Aorta (tissue), 5 donors: Measurements from ENCODE around the gene SH3RF3. TPM values are rescaled to one million over a fixed set of nuclear protein-coding genes. Genes with fewer than 3 reads are reported as not detected.

Experiments
- ATAC-seq: fragments of 200-7000 bp; cut with Tn5 transposase; one replicate; pipeline ENCODE4 v1.9.1; 2022; ENCODE audit warnings: moderate library complexity; ENCODE audit not compliant: low FRiP score
- DNase-seq, 2 donors: peaks; one replicate each; pipeline ENCODE4 v3.0.0-alpha.2; 2020
- H3K27ac ChIP-seq, 2 donors: one replicate each; pipeline ENCODE4 v1.5.1; 2013; ENCODE audit warnings: low read length in 2 of 2, mild to moderate bottlenecking in 2 of 2, moderate library complexity in 2 of 2, control low read depth in 1 of 2, inconsistent platforms in 1 of 2, low read depth in 1 of 2
- H3K27me3 ChIP-seq, 2 donors: one replicate each; pipeline ENCODE4 v1.6.1; 2013; ENCODE audit warnings: control low read depth in 1 of 2, low read length in 1 of 2, mild to moderate bottlenecking in 1 of 2, moderate library complexity in 1 of 2; ENCODE audit not compliant: insufficient read depth in 2 of 2, control insufficient read depth in 1 of 2
- H3K36me3 ChIP-seq, 2 donors: one replicate each; pipeline ENCODE4 v1.6.1; 2013; ENCODE audit warnings: control low read depth in 1 of 2, low read length in 1 of 2, mild to moderate bottlenecking in 1 of 2; ENCODE audit not compliant: insufficient read depth in 2 of 2, control insufficient read depth in 1 of 2
- H3K4me1 ChIP-seq, 2 donors: one replicate each; pipeline ENCODE4 v1.6.1; 2013; ENCODE audit warnings: low read length in 2 of 2, control low read depth in 1 of 2, mild to moderate bottlenecking in 1 of 2, moderate library complexity in 1 of 2; ENCODE audit not compliant: insufficient read depth in 2 of 2, control insufficient read depth in 1 of 2
- H3K4me3 ChIP-seq, 2 donors: one replicate each; pipeline ENCODE4 v1.5.1; 2013; ENCODE audit warnings: low read length in 2 of 2, control low read depth in 1 of 2, mild to moderate bottlenecking in 1 of 2
- H3K9me3 ChIP-seq: one replicate; pipeline ENCODE4 v1.6.1; 2013; ENCODE audit warnings: mild to moderate bottlenecking, low read length; ENCODE audit not compliant: control insufficient read depth
- WGBS, 2 donors: extraction: QIAGEN DNeasy Blood & Tissue Kit; methylation state at CpG; one replicate each; pipeline ENCODE4 v1.1.7; 2013; 5-methylcytosine and 5-hydroxymethylcytosine counted together
- intact Hi-C, 2 donors: fragments of 100-400 bp; cut with DNase I; formaldehyde crosslinking; loops; one replicate each; pipeline versions ENCODE4 v1.14.2 to v1.15.0; 2022
- polyA plus RNA-seq, 2 donors: library from polyadenylated mRNA; stranded (reverse); fragments of 200-250 nt; gene quantifications; one replicate each; pipeline ENCODE4 v1.2.3, GENCODE V29; 2013
- total RNA-seq, 2 donors: library from RNA; stranded (reverse); fragmentation: NEBNext Ultra II Directional; extraction: Animal tissue kit (Norgen Biotek cat#: 25700); gene quantifications; one replicate each; pipeline ENCODE4 v1.2.1, GENCODE V29; 2021
- donor health status: healthy with polysubstance abuse.
- donor health status: Bipolar disorder and iron deficiency.
- donor health status: DM: no; HTN: no; CAD: no.
- donor health status: DM: no; HTN: no; CAD: no.
- donor health status: DM: yes; HTN: yes; CAD: no.

The SH3RF3 gene
- total and polyA plus RNA-seq, 4 donors = 3.1 to 24.4 (median 18.0) TPM

DNA sequence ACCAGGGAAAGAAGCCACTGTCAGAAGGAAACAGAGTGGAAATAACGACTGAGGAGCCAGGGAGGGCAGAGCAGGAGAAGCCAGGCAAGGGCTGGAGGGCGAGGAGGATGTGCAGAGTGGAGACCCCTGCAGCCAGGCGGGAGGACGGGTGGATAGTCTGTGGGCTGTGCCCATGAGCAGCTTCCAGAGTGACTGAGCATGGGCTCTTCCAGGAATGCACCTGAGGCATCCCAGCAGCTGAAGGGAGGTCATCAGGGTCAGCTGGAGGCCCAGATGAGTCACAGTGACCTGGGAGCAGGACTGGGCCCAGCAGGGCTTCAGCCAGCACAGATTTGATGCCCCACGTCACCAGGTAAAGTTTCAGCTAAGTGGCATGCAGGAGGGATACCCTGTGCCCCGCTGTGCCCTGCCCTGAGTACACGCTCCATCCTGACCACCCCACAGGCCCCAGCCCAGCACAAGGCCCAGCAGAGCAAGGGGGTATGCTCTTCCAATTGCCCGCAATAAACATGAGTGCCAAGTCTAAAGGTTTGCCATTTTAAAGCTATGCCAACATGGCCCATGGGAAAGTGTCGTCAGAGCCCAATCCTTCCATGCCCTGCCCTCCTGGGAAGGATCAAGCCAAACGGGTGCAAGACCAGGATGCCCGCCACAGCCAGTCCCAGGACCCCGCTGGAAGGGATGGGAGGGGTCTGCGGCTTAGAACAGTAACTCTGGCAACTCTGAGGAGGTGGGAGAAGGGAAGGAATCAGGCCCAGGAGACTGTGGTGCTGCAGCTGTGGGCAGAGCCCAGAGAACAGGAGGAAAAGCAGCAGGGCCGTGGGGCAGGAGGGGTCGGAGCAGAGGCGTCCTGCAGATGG is 399.1 kb downstream of the SH3RF3 start:
- Histone ChIP-seq H3K27me3 (no peaks in the 10 kb centered on the region), H3K4me1 (no peaks in the 10 kb centered on the region), H3K27ac (no peak overlapping the region), H3K4me3 (no peak overlapping the region), H3K36me3 (no peaks in the 10 kb centered on the region), H3K9me3 (no peaks in the 10 kb centered on the region)
- intact Hi-C loops = no loop called here
- 92 to 94% methylated on average over 16 of the region's 16 CpGs for WGBS, 2 donors
- ATAC-seq = no peak
- DNase-seq = no peak

DNA sequence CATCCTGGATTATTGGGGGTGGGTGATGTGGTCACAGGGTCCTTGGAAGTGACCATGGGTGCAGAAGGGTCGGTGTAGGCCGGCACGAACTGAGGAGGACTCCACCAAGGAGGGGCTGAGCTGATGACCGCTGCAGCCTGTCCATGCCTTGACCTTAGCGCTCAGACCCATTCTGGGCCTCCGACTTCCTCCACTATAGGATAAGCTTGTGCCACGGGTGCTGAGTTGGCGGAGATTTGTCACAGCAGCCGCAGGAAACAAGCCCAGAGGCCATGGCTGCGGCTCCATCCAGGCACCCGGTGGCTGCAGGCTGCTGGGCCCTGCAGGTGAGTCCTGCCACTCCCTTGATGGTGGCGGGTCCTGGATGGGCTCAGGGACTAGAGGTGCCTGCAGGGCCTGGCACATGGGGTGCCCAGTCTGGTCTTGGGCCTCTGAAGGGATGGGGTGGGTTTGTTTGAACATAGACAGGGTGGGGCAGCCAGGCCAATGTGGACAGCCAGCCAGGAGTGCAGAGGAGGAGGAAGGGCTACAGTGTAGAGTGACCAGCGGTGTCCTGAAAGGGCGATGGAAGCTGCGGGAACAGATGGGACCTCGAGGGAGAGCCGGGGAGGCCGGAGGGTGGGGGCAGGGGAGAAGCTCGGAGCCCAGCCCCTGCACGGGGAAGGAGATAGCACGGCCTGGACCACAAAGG is 400.0 kb downstream of the SH3RF3 start:
- no peaks in the 10 kb centered on the region for H3K9me3 ChIP-seq
- H3K4me3 ChIP-seq = no peak overlapping the region
- 92 to 96% methylated on average over 21 of the region's 21 CpGs for WGBS, 2 donors
- ATAC-seq (no peak), DNase-seq (no peak)
- no peaks in the 10 kb centered on the region for H3K27me3 ChIP-seq
- intact Hi-C loops = no loop called here
- H3K27ac ChIP-seq = no peak overlapping the region
- H3K4me1 ChIP-seq = no peaks in the 10 kb centered on the region
- no peaks in the 10 kb centered on the region for H3K36me3 ChIP-seq

DNA sequence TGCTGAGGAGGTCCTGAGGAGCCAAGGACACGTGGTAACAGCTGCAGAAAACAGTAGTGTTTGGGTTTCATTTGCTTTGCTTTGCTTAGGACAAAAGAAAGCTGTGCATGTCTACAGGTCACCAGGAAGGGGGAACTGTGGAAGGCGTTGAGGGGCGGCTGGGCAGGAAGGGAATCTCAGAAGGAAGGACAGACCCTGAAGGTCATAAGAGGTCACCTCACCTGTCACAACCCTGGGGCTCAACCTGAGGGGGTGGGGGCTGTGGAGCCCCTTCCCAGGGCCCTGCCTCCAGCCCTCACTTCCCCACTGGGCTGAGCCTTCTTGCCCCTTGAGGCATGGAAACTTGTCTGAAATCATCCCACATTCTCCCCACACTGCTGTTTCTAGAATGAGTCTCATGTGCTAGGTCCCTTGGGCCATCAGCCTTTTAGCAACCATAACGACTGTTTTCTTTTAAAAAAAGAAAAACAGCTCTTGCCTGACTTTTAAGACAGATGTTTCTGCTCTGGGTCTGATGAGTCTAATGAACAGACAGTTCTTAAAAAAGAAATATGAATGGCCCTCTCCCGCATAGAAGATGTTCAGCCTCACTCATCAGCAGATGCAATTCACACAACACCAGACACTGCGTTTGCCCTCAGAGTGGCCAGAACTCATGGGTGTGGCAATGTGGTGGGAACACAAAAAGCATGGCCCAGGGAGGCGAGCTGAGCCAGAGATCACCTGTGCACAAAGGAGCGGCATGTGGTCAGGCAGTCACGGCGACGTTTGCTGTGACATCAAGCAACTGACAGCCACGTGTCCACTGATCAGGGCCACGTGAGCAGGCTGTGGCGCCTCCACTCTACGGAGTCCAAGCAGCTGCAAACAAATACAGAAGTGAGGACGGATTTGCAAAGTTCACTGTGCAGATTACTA is 400.8 kb downstream of the SH3RF3 start:
- no peak for ATAC-seq
- Histone ChIP-seq H3K4me3 (no peak overlapping the region), H3K4me1 (no peaks in the 10 kb centered on the region), H3K36me3 (no peaks in the 10 kb centered on the region), H3K27me3 (no peaks in the 10 kb centered on the region), H3K27ac (no peak overlapping the region), H3K9me3 (no peaks in the 10 kb centered on the region)
- 93% methylated on average over 16 of the region's 16 CpGs for WGBS, 2 donors
- no peak for DNase-seq
- intact Hi-C loops = no loop called here

DNA sequence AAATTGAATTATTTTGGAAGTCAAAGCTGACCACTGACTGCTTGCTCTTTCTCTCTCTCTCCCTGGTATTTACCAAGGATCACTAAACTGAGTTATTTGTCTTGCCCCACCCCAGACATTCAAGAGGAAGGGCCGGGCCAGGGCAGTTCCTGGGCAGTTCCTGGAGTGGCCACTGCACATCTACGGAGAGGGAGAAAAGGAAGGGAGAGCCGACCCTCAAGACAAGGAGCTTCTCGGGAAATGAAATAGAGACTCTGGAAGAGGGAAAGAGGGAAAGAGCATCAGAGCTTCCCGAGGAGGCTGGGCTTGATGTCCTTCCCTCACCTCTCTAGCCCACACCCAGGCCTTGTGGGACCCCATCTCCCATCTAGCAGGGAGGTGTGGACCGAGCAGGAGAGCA is 401.7 kb downstream of the SH3RF3 start:
- intact Hi-C loops = no loop called here
- Histone ChIP-seq H3K4me3 (no peak overlapping the region), H3K36me3 (no peaks in the 10 kb centered on the region), H3K9me3 (no peaks in the 10 kb centered on the region), H3K4me1 (no peaks in the 10 kb centered on the region), H3K27me3 (no peaks in the 10 kb centered on the region), H3K27ac (no peak overlapping the region)
- DNase-seq (no peak), ATAC-seq (no peak)
- 82 to 85% methylated on average over 6 of the region's 6 CpGs for WGBS, 2 donors

DNA sequence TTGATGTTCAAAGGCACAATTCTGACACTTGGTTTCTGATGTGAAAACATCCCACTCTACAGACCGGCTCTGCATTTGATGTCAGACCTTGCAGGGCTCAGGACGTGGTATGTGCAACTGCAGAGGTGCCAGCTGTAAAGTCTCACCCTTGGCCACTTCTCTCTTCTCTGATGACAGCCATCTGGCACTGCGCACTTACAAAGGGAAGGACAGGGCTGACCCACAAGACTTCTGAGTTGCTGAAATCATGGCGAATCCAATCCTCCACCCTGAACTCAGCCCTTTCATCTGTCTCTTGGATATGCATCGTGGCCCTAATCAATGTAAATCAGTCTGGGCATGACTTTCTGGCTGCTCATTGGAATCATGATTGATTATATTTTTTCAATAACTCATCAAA is 402.2 kb downstream of the SH3RF3 start:
- intact Hi-C loops = no loop called here
- H3K4me3 ChIP-seq = no peak overlapping the region
- H3K36me3 ChIP-seq = no peaks in the 10 kb centered on the region
- no peak overlapping the region for H3K27ac ChIP-seq
- 85 to 92% methylated on average over 5 of the region's 5 CpGs for WGBS, 2 donors
- no peak for ATAC-seq
- H3K9me3 ChIP-seq = no peaks in the 10 kb centered on the region
- DNase-seq = no peak
- H3K27me3 ChIP-seq = no peaks in the 10 kb centered on the region
- no peaks in the 10 kb centered on the region for H3K4me1 ChIP-seq

DNA sequence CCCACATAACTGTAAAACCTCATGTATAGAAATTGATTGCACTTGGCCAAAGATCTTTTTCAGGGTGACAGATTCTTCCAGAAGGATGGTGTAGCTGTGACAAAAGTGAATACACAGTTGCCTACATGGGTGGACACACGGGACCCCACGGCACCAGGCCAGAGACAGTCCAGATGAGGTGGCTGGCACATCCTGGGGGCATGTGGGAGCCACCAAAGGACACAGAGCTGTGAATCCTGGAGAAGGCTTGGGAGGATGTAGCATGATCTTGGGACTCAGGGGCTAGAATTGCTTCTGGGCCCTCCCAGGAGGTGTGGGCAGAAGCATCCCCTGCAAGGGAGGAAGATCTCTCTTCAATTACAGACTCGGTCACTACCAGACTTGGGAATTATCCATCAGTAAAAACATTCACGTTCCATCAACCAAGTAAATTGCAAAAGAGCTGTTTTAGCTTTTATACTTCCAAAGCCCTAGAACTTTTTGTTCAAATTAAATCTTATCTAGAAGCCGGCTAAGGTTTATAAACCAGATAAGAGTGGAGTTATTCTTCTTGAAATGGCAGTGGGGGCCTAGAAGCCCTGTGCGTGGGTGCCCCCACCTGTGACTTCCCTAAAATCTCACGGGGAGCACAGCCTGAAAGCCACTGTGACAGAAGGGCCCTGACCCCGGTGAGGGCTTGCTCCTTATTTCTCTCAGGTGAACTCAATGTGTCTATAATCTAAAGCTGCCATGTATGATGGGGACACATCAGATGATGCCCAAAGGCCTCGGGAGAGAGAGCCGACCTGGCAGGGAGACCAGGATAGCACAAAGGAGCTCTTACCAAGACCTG is 403.1 kb downstream of the SH3RF3 start:
- H3K9me3 ChIP-seq = no peaks in the 10 kb centered on the region
- no peaks in the 10 kb centered on the region for H3K4me1 ChIP-seq
- H3K36me3 ChIP-seq = no peaks in the 10 kb centered on the region
- DNase-seq = no peak
- intact Hi-C loops = no loop called here
- H3K27me3 ChIP-seq = no peaks in the 10 kb centered on the region
- no peak overlapping the region for H3K27ac ChIP-seq
- H3K4me3 ChIP-seq = no peak overlapping the region
- 85 to 90% methylated on average over 10 of the region's 10 CpGs for WGBS, 2 donors
- no peak for ATAC-seq

DNA sequence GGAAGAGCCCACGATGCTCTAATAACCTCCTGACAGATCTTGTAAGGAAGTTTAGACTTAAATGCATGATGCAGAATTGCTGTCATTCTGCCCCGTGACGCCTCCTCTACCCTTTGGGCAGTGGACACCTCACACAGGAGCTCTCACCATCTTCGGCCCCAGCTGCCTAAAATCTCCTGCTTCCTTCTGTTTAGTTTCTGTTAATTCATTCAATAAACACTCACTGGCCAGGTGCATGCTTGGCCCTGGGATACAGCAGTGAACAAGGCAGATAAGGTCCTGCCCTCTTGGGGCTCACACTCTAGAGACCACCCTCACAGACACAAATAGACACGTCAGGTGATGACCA is 403.7 kb downstream of the SH3RF3 start:
- Histone ChIP-seq H3K36me3 (no peaks in the 10 kb centered on the region), H3K4me3 (no peak overlapping the region), H3K4me1 (no peaks in the 10 kb centered on the region), H3K9me3 (no peaks in the 10 kb centered on the region), H3K27me3 (no peaks in the 10 kb centered on the region), H3K27ac (no peak overlapping the region)
- intact Hi-C loops = no loop called here
- DNase-seq (no peak), ATAC-seq (no peak)
- 95% methylated on average over 5 of the region's 5 CpGs for WGBS, 2 donors

DNA sequence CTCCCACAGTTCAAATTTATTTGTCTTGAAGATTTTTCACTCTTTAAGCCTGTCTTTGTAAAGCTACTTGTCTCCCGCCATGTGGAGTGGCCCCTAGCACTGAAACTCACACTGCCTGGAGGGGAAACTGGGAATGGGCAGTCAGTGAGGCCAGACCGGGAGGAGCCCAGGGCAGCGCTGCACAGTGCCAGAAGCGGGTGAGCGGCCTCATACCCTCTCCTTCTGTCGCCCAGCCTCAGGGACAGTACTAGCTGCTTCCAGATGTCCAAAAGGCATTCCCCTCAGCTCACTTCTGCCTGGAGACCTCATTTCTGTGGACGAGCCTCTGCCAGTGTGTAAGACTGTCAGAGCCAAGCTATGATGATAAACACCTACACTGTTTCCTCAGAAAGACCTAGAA is 404.8 kb downstream of the SH3RF3 start:
- no peaks in the 10 kb centered on the region for H3K9me3 ChIP-seq
- H3K27ac ChIP-seq = no peak overlapping the region
- H3K4me3 ChIP-seq = no peak overlapping the region
- intact Hi-C loops = no loop called here
- no peak for ATAC-seq
- no peaks in the 10 kb centered on the region for H3K4me1 ChIP-seq
- 82 to 83% methylated on average over 7 of the region's 7 CpGs for WGBS, 2 donors
- no peaks in the 10 kb centered on the region for H3K27me3 ChIP-seq
- no peaks in the 10 kb centered on the region for H3K36me3 ChIP-seq
- DNase-seq = no peak
